Calu3 (cell line): Measurements from ENCODE around the gene NCBP3. TPM values are rescaled to one million over a fixed set of nuclear protein-coding genes. Genes with fewer than 3 reads are reported as not detected.

Experiments
- BruUV-seq: library from RNA; stranded (reverse); fragments of 400-500 nt; replicated peaks from 2 replicates; lab custom pipeline; 2021; lab: Mats Ljungman, UMichigan
- CTCF ChIA-PET: fragments of 300-600 bp; sonication (Branson Sonifier 250); formaldehyde crosslinking; loops from one replicate; lab custom pipeline; 2022; ENCODE audit warnings: antibody characterized with exemption; lab: Charles Lee
- DNase-seq: peaks from one replicate; pipeline ENCODE4 v3.0.0; 2022
- H3K27ac Mint-ChIP-seq: one replicate; pipeline ENCODE4 v1.8.0; 2022; ENCODE audit warnings: mixed read lengths; ENCODE audit not compliant: unreplicated experiment
- H3K27me3 Mint-ChIP-seq: one replicate; pipeline ENCODE4 v1.8.0; 2022; ENCODE audit warnings: mixed read lengths; ENCODE audit not compliant: unreplicated experiment
- H3K36me3 Mint-ChIP-seq: one replicate; pipeline ENCODE4 v1.8.0; 2022; ENCODE audit warnings: mild to moderate bottlenecking, moderate library complexity, mixed read lengths; ENCODE audit not compliant: insufficient read depth, unreplicated experiment
- H3K4me1 Mint-ChIP-seq: one replicate; pipeline ENCODE4 v1.8.0; 2022; ENCODE audit warnings: mild to moderate bottlenecking, low read depth, mixed read lengths; ENCODE audit not compliant: unreplicated experiment
- H3K4me3 Mint-ChIP-seq: one replicate; pipeline ENCODE4 v1.8.0; 2022; ENCODE audit warnings: mild to moderate bottlenecking, low read depth, moderate library complexity, mixed read lengths; ENCODE audit not compliant: unreplicated experiment
- H3K9me3 Mint-ChIP-seq: one replicate; pipeline ENCODE4 v1.8.0; 2022; ENCODE audit warnings: low read depth, mixed read lengths; ENCODE audit not compliant: unreplicated experiment
- intact Hi-C: fragments of 100-400 bp; cut with micrococcal nuclease; formaldehyde crosslinking; loops from one replicate; pipeline ENCODE4 v1.10.0; 2022; ENCODE audit not compliant: unreplicated experiment
- total RNA-seq: library from RNA; stranded (reverse); gene quantifications from 2 replicates; pipeline ENCODE4 v1.2.3, GENCODE V29; 2022
- TF ChIP-seq, protein P1 (sequence below): fragments of 200-600 bp; IDR thresholded peaks from one replicate; pipeline ENCODE4 v1.8.0; 2022; ENCODE audit warnings: antibody characterized with exemption; ENCODE audit not compliant: unreplicated experiment

The NCBP3 gene
- total RNA-seq, 1 experiment from 2014 or later, result 25.4 TPM

DNA sequence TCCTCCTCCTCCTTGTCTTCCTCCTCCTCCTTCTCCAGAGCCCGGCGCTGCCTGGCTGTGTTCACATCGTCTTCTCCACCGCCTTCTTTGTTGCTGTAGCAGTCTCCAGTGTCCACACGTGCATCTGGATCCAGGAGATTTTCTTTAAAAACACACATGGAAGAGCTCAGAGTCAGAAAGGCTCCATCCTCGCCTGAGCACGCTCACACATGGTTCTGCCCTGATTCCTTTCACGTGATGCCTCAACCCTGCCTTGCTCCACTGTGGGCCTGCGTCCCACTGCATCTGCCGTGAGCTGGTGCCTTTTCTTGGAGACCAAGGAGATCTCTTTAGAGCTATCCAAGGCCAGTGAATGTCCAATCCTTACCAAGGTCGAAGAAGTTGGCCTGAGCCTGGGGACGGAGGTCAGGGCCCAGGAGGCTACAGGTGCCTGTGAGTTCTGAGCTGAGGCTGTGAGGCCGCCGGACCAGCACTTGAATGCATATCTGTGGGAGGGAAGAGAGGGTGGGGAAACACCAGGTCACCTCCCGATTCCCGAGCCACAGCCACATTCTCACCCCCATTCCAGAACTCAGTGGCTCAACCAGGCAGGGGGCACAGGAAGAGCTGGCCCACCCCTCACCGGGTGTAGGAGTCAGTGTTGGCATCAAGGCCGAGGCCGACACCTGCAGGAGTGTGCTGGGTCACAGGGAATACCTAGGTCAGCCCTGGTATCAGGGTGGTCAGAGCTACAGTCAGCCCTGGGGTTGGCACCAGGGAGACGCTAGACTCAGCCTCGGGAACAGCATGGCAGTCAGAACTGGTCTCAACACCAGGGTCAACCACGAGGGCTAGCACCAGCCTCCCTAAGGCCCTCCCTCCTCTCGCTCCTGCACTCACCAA, 84.8 kb downstream of the NCBP3 start:
- Mint-ChIP-seq H3K27me3 (peaks cover 13% of the 10 kb centered on the region), H3K4me1 (no peaks in the 10 kb centered on the region), H3K27ac (no peak overlapping the region), H3K4me3 (no peak overlapping the region), H3K36me3 (no peaks in the 10 kb centered on the region), H3K9me3 (no peaks in the 10 kb centered on the region)
- CTCF ChIA-PET, result no interaction called here
- no TSS peak for BruUV-seq
- TF ChIP-seq, protein P1, sequence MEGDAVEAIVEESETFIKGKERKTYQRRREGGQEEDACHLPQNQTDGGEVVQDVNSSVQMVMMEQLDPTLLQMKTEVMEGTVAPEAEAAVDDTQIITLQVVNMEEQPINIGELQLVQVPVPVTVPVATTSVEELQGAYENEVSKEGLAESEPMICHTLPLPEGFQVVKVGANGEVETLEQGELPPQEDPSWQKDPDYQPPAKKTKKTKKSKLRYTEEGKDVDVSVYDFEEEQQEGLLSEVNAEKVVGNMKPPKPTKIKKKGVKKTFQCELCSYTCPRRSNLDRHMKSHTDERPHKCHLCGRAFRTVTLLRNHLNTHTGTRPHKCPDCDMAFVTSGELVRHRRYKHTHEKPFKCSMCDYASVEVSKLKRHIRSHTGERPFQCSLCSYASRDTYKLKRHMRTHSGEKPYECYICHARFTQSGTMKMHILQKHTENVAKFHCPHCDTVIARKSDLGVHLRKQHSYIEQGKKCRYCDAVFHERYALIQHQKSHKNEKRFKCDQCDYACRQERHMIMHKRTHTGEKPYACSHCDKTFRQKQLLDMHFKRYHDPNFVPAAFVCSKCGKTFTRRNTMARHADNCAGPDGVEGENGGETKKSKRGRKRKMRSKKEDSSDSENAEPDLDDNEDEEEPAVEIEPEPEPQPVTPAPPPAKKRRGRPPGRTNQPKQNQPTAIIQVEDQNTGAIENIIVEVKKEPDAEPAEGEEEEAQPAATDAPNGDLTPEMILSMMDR, result no peak
- no peak for DNase-seq
- intact Hi-C loops, result no loop called here

DNA sequence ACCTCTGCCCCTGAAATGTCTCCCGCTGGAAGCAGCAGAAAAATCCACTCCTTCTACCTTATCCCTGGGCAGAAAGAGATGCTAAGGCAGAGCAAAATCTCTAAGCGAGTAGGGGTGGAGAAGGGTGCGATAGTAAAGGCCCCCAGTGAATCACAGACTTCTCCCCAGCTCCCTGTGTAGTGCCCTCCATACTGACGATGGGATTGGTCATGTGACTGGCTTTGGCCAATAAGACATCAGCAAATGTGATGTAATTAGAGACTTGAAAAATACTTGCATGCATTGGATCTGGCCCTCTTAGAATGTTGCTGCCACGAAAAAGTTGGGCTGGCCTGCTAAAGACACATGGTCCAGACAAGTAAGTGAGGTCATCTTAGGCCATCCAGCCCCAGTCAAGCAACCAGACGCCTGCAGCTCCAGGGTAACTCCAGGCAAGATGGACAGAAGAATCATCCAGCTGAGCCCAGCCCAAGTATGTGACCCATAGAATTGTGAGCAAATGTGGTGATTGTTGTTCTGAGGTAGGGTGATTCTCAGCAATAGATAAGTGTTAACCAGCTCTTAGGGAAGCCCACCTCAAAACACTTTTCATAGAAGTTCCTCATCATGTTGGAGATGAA, 86.3 kb downstream of the NCBP3 start:
- BruUV-seq, result no TSS peak
- H3K27me3 Mint-ChIP-seq, result no peaks in the 10 kb centered on the region
- intact Hi-C loops, result no loop called here
- H3K4me1 Mint-ChIP-seq, result no peaks in the 10 kb centered on the region
- CTCF ChIA-PET, result no interaction called here
- H3K27ac Mint-ChIP-seq, result no peak overlapping the region
- no peaks in the 10 kb centered on the region for H3K9me3 Mint-ChIP-seq
- no peak for DNase-seq
- H3K4me3 Mint-ChIP-seq, result no peak overlapping the region
- TF ChIP-seq, protein P1, result no peak
- H3K36me3 Mint-ChIP-seq, result peaks cover 6% of the 10 kb centered on the region

DNA sequence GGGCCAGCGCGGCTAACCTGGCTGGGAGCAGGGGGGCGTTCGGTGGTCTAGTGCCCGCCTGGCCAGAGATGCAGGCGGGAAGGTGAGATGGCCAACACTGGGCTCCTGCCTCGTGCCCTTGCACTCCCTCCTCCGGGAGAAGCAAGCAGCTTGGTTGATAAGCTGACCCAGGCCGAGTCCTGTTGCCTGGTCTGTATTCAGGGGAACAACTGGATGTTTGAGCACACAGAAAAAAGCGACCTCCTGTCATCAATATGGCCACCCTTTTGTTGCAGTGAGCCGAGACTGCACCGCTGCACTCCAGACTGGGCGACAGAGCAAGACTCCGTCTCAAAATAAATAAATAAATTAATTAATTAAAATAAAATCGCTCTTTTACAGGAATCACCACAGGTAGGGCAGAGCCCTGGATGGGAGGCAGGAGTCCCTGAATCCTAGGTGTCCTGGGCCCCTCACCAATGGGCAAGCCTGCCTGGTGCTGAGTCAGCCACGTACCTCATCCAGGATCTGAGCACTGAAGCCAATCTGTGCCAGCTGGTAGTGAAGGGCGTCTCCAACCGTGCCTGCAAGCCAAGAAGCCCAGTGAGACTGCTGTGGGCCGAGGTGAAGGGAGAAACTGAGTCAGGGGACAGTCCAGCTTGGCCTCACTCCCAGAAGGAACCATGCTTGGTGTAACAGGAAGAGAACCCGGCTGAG, 90.6 kb downstream of the NCBP3 start:
- Mint-ChIP-seq H3K4me1 (no peaks in the 10 kb centered on the region), H3K4me3 (peak overlapping the region; percentile 76), H3K9me3 (no peaks in the 10 kb centered on the region), H3K27me3 (peaks cover 12% of the 10 kb centered on the region), H3K27ac (peak overlapping the region; percentile 74), H3K36me3 (peaks cover 11% of the 10 kb centered on the region)
- intact Hi-C loops, result no loop called here
- no peak for DNase-seq
- TF ChIP-seq, protein P1, result no peak
- BruUV-seq, result TSS peak; percentile 93
- CTCF ChIA-PET, result interaction anchor here (0.6 to 1.6 kb wide), 9 partner anchors 16 to 931 kb away, joined by 3 to 9 read pairs (median 4); partner anchors contain the start of gene HASPIN
